Tongue (tissue), 2 donors: ENCODE data around the gene TTYH2. TPM values are rescaled to one million over a fixed set of nuclear protein-coding genes. Genes with fewer than 3 reads are reported as not detected.

Experiments
- DNase-seq: peaks from one replicate; pipeline ENCODE4 v3.0.0-alpha.2; 2015
- total RNA-seq: library from RNA; depleted of rRNA; stranded (reverse); fragments of >200 nt; gene quantifications from one replicate; pipeline ENCODE4 v1.2.3, GENCODE V29; 2014

The TTYH2 gene
- total RNA-seq, 1 donor from 2014 or later: 39.2 TPM

DNA sequence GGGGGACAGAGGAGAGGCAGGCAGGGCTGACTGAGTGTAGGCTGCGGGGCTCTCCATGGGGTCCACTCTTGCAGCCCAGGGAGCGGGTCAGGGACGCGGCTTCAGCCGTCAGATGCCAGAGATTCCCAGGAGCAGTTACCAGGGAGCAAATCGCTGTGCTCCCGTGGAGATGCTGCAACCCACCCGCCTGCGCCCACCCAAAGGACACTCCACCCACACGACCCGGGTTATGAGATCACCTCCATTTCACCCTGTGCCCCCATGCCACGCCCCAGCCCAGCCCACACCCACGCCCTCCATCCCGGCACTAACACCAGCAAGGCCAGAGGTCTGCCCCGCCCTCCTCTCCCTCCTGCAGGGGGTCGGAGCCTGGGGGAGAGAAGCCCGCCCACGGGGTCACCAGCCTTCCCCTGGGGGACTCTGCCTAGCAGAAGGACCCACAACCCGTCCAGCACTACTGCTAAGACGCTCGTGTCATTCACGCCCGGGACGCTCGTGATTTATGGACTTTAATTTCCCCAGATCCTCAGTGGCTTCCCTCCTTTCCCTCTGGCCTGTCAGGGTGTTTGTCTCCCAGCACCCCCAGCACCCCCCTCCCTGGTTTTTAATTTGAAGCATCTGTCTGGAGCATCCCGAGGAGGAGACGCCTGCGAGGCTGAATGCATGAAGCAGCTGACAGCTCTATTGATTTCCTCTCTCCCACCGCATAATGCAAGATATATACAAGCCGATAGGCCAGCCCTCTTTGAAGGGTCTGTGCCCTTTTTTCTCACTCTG is 16.6 kb upstream of the TTYH2 start:
- no peak for DNase-seq

DNA sequence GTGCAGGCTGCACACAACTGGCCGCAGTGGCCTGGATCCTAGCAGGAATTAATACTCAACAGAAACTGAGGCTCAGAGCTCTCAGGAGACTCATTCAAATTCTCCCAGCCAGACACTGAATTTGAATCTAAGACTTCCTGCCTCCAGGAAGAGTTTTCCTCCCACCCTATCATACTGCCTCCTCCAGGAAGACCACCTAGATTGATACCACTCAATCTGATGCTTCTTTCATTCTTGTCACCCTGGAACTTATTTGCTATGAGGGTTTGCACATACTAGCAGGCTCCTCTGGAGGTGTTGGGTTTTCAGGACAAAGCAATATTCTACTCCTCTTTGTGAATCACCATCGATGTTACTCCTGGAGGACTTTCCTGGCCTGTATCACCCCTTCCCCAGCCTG is 15.6 kb upstream of the TTYH2 start:
- no peak for DNase-seq

DNA sequence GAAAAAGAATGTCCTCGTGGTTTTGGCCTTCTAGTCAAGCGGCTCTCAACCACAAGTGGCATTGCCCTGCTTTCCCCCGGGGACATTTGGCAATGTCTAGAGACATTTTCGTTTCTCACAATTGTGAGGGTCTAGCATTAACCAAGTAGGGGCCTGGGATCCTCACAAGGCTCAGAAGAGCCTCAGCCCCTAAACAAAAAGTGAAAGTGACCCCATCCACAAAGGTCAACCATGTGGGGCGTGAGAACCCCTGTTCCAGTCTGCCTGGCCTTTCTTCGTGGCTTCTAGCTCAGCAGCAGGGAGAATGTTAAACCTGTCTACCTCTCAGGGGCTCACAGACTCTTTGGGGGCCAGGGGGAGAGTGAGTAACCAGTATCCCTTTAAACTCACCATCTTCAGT is 14.7 kb upstream of the TTYH2 start:
- no peak for DNase-seq

DNA sequence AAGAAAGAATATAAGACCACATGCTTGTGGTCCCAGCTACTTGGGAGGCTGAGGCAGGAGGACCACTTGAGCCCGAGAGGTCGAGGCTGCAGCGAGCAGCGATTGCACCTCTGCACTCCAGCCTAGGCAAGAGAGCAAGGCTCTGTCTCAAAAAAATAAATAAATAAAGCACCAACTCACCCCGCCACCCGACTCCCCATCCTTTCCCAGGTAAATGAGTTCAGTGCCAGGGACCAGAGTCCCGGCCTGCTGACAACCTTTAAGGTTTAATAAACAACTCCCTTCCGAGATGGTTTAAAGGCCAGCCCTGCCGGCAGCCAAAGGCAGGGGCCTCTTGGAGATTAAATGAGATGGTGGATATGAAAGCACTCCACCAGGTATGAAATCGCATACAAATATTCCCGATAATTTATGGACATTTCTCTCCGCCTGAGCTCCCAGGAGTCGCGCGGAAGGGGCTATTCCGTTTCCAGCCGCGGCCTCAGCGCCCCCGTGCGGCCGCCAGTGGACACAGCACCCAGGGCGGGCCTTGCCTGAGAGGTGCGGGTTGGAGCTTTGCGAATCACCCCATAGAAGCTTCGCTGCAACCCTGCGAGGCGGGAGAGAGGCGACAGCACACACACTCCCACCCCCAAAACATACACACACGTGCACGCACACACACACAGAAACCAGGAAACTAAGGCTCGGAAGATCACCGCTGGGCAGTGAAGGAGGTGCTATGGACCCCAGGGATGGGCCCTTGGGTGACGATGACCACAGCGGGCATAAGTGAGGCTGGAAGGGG is 13.9 kb upstream of the TTYH2 start:
- peak; percentile 78 for DNase-seq

DNA sequence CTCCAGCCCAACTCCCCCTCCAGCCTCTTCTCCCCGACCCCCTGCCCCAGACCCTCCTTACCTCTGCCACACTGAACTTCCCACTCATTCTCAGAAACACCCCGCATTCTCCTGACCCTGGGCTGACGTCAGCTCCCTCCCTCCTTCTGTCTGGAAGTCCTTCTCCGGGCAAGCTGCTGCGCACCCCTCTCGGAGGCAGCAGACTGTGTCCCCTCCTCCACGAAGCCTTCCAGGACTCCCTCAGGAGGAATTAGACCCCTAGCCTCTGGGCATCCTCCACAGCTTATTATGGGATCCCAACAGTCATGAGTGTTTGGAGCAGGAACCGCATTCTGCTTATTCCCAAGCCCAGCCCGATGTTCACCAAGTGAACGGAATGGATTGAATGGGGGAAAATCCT is 13.3 kb upstream of the TTYH2 start:
- DNase-seq: no peak

DNA sequence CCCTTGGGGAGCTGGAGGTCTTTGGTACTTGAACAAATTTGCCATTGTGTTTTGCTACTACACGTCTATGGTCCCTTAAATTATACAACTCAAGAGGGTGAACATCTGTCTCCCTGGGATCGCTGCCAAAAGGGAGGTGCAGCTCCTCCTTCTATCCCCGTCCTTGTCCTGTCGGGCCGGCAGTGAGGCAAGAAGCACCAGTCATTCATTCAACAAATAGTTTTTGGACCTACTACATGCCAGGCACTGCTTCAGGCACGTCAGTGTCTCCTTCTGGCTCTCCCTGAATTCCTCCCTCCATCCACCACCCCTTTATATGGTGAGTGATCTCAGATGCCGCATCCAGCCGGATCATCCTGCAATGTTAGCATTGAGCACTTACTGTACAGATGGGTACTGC is 12.1 kb upstream of the TTYH2 start:
- DNase-seq: peak; percentile 92

DNA sequence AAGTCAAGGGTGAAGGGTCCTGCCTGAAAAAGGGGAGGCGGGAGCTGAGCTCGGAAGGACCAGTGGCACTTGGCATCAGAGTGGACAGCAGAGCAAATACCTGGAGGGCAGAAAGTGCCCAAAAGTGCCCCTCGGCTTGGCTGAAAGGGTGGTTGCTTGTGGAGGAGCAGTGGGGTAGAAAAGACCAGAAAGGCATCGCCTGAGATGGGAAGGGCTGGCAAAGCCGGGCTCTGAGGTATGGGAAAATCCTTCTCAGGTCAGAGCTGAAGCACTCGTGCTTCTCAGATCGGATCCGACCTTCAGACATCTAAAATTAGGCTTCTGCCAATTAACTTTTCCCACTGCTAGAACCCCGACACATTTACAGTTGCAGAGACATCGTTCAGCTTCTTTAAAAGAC is 11.4 kb upstream of the TTYH2 start:
- DNase-seq: no peak

DNA sequence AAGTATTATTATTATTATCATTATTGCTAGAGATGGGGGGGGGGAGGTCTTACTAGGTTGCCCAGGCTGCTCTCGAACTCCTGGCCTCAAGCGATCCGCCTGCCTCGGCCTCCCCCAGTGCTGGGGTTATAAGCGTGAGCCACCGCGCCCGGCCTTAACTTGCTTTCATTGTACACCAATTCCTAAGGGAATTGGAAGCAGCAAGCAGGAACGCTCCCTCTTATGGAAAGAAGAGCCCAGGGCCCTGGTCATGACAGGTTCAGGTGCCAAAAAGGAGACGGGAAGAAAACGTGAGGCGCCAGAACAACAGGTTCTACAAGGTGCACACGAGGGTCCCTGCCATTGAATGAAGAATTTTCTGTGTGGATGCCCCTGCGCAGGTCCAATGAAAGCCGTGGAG is 10.4 kb upstream of the TTYH2 start:
- DNase-seq: no peak

DNA sequence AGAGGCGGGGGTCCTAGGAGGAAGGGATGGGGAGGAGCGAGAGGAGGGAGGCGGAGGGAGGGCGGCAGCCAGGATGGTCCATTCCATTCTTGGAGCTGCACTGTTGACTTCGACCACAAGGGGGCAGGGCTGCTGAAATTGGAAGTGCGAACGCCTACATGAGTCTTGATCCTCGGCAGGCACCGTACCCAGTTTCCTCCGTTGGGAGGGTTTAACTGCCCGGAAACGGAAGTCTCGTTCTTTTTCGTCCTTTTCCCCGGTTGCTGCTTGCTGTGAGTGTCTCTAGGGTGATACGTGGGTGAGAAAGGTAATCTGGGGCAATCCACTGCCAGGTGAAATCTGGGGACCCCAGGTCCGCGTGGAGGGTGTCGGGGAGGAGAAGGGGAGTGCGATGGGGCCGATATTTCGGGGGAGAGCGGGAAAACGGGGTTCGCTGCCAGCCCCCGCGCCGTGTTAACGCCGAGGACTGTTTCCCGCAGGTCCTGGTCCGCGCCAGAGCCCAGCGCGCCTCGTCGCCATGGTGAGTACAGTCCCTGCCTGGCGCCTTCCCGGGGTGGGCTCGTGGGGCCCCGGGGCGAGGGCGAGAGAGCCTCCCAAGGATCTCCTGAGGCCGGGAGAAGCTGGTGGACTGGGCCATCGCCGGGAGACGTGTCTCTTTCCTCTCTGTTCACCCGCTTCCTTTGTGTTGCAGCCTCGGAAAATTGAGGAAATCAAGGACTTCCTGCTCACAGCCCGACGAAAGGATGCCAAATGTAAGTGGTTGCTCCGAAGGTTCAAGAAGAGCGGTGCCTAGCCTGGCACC is 9.7 kb upstream of the TTYH2 start, which contains the start of gene RPL38:
RPL38 (plus strand) TSS at position 240 of the 802 bp plus-strand sequence; CDS start at position 518, 278 bp downstream.
- DNase-seq: peak; percentile 99

DNA sequence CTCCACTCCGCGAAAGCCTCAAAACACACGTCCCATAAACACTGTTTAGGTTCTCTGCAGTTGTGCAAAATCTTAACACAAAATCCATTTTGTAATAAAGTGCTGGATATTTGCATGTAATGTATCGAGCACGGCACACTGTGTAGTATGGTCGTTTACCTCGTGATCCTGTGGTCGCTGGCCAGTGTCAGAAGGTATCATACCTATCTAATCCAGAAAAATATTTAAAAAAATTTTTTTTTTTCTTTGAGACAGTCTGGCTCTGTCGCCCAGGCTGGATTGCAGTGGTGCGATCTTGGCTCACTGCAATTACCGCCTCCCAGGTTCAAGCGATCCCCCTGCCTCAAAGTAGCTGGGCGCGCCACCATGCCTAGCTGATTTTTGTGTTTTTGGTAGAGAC is 8.9 kb upstream of the TTYH2 start:
- DNase-seq: no peak

DNA sequence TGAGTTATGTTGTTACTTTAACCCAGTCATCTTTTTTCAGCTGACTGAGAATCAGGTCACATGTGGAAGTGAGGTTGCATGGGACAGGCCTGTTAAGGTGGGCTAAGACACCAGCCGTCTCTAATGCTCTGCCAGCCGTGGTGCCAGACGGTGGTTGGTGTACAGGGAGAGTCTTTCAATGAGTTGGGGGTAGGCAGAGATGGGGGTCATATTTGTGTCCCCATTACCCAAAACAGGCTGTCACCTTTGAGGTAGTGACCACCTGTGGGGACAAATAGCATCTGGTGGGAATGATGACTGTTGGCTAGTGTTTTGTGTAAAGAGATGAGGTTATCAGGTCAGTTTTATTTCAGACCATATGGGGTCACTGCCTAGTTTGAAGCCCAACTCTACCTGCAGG is 8.1 kb upstream of the TTYH2 start:
- DNase-seq: no peak

DNA sequence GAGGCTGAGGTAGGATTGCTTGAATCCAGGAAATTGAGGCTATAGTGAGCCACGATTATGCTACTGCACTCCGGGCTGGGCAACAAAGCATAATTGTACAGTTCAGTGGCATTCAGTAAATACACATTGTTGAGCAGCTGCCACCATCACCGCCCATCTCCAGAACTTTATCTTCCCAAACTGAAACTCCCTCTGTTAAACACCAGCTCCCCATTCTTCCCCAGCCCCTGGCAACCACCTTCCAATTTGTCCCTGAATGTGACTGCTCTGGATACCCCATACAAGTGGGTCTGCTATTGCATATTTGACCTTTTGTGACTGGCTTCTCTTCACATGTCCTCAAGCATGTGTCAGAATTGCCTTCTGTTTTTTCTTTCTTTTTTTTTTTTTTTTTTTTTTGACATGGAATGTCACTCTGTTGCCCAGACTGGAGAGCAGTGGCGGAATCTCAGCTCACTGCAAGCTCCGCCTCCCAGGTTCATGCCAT is 7.0 kb upstream of the TTYH2 start:
- no peak for DNase-seq

DNA sequence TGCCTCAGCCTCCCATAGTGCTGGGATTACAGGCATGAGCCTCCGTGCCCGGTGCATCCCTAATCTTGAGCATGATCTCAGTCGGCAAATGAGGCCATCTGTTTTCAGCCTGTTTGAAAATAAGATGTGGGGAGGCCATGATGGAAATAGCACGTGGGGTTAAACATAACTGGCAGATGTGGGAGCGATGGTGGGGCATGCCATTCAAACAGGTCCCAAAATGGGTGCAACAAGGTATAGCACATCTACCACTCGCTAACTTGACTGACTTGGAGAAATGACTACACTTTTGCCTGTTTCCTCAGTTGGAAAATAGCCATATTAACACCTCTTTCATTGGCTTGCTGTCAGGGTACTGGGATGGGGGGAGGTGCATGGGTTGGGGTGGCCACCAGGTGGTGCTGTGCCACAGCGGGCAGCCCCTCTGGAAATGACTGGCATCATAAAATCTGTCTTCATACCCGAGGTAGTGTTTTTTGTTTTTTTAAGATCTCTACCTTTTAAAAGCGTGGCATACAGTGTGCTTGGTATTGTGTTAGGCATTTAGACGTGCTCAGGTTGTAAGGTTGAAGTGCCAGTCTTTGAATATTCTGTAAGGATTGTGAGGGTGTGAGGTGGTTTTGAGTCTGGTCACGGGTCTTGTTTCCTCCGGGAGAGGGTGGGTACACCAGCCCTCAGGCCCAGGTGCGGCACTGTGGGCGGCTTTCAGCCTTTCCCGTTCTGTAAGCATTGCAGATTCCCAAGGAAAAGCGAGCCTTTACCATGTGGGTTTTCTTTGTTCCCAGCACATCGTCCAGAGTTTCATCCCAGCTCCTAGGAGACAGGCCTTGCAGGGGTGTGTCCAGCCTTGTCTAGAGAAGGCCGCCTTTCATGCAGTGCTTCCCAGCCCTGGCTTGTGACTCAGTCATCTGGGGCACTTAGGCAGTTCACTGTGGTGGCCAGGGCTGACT is 2.9 kb upstream of the TTYH2 start:
- peak; percentile 80 for DNase-seq

DNA sequence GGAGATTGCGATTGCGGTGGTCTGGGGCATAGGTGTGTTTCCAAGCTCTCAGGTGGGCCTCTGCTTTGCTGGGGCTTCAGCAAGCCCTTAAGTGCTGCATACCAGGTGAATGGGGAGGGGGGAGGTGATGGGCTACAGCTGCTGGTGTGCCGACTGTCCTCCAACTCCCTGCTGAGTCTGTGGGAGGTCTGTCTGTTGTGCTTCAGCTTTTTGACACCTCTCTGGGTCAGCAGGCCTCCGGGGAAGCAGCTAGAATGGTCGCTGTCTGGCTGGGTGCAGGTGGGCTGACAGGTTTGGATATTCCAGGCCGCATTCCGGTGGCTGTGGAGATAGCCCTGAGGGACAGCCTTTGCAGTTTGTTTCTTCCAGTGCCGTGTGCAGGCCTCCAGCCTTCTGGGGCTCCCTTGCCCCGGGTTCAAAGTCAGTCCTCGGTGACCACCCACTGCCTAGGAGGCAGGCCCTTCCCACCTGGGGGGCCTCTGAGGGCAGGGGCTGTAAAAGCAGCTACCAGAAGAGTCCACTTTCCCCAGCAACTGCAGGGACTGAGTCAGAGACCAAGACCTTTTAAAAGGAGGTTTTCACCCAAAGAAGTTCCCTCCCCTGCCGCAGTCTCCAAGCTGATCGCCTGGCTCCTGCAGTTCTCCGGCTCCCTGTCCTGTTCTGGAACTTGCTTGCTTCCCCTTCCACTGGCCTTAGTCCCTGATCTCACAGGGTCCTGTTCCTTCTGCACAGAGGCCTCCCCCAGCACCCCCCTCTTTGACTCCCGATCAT is 2.0 kb upstream of the TTYH2 start:
- peak; percentile 46 for DNase-seq

DNA sequence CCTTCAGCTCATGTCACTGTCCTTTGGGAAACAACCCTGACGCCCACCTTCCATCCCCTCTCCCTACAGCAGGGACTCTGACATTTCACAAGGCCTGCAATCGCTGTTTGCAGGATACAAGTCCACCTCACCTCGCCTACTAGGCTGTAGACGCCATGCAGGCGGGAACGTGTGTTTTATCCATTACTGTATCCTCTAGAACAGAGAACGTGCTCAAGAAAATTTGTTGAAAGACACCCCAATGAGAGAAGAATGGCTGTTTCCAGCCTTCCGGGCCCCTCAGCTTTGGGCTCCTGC is 1.5 kb upstream of the TTYH2 start:
- DNase-seq: no peak

DNA sequence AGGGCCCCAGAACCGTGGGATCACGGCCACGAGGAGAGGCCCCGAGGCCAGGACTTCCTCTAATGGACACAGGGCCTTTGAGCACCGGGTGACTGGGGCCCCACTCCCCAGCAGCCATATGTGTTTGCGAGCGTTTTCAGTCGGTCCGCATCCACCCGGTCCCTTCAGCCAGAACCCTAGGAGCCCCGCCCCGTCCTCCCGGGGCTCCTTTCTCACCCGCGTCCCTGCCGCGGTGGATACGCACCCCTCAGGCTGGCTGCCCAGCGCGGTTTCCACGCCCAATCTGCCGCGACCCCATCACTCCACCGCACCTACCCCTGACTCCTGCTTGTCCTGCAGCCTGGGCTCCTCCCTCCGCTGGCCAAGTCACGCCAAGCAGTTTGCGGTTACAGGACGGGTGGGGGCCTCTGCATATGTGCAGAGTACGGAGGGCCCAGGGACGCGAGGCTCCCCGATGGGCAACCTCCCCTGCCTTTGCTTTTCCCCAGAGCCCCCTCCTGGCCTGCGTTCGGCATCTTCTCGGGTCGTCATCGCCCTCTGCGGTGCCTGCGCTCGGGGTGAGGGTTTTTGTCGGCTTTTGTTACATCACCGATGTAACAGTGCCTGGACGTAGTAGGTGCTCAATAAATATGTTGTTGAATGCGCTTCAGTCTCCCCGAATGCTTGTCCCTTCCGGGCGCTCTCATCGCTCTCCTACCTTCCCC is 1.0 kb upstream of the TTYH2 start:
- DNase-seq: peak; percentile 24

DNA sequence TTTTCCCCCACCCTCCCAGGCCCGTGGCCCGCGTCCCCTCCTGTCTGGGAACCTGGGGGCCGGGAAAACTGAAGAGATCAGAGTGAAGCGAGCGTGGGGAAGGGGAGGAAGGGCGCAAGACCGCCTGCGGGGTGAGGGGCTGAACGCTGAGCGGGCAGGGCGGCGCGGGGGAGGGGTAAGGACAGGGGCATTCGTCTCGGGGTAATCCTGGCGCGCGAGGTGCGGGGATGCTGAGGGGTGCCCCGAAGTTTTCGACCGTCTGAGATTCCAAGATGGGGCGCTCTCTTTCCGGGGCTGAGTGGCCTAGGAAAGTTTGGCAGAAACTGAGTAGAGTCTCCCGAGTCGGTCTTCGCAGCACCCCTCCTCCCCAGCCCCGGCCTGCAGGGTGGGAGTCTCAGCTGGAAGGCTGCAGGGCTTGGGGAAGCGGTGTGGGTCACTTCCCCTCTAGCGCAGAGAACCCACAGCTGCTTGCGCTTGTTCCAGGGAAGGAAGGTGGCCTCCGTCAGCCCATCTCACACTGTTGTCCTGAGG is 555 bp downstream of the TTYH2 start:
- peak; percentile 71 for DNase-seq

DNA sequence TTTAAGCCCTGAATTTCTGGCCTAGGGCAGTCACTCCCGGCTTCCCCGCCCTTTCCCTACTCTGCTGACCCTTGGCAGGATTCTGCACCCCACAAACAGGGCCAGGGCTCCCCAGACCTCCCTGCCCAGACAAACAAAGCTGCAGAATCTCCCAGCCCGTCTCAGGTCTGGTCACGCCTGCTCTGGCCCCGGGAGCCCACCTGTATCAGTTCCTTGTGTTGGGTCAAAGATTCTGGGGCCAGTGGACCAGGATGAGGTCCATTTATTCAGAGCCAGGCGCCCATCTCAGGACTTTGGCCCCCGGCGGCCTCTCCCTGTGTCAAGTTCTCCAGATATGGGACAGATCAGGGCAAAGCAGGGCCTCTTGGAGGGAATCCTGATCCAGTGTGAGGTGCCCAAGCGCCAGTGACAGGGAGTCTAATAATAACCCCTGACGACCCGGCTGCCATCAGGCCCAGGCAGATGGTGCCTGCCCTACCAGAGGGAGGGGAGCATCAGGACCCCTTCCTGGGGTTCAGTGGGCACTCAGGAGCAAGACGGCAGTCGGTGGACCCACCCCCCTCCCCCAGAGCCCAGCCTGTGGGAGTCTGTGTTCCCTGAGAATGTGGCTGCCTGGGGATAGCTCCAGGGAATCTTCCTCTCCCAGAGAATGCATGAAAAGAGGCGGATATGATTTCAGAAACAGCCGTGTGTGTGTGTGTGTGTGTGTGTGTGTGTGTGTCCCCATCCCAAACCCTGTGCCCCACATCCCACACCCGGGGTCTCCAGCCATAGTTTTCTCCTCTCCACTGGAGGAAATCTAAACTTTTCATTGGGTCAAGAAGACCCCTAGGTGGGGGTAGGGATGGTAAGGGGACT is 1.3 kb downstream of the TTYH2 start:
- DNase-seq: peak; percentile 63

DNA sequence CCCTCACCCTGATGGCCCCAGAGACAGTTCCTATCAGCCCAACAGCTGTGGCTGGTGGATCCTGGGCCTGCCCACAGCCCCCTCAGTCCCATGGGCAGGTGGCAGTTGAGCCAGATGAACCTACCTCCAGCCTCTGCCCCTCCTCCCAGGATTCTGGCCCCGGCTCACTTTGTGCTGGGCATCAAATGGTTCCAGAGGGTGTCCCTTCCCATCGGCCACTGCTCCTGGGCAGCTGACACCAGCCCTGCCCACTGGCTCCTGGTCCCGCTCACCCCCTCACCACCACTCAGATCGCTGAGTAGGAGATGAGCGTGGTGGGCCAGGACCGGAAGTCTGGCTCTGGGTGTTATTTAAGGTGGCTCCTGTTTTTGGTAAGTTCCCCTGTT is 2.0 kb downstream of the TTYH2 start:
- DNase-seq: peak; percentile 56
